HEK293T (cell line): ENCODE measurements around the gene WHAMM.

Source experiments
- BHLHE40 ChIP-seq: fragments of 450-650 bp; IDR thresholded peaks from 2 replicates; pipeline ENCODE4 v1.6.1; 2016; ENCODE audit warnings: mild to moderate bottlenecking, moderate library complexity, borderline replicate concordance
- CTBP1 ChIP-seq: fragments of 450-650 bp; IDR thresholded peaks from 2 replicates; pipeline ENCODE4 v1.6.1; 2016; ENCODE audit warnings: borderline replicate concordance
- FOXA1 ChIP-seq: fragments of 450-650 bp; IDR thresholded peaks from 2 replicates; pipeline ENCODE4 v1.6.1; 2016; ENCODE audit warnings: mild to moderate bottlenecking
- FOXK2 ChIP-seq: fragments of 450-650 bp; IDR thresholded peaks from 2 replicates; pipeline ENCODE4 v1.6.1; 2016; ENCODE audit warnings: mild to moderate bottlenecking
- FOXM1 ChIP-seq: fragments of 450-650 bp; IDR thresholded peaks from 2 replicates; pipeline ENCODE4 v1.6.1; 2017; ENCODE audit warnings: mild to moderate bottlenecking, borderline replicate concordance
- HDGF ChIP-seq: fragments of 450-650 bp; IDR thresholded peaks from 2 replicates; pipeline ENCODE4 v1.6.1; 2017; ENCODE audit warnings: antibody characterized with exemption, borderline replicate concordance
- L3MBTL2 ChIP-seq: fragments of 450-650 bp; conservative IDR thresholded peaks from 2 replicates; pipeline ENCODE4 v1.6.1; 2016; ENCODE audit warnings: mild to moderate bottlenecking
- NFRKB ChIP-seq: fragments of 450-650 bp; IDR thresholded peaks from 2 replicates; pipeline ENCODE4 v1.6.1; 2016; ENCODE audit warnings: mild to moderate bottlenecking, moderate library complexity
- PKNOX1 ChIP-seq: fragments of 450-650 bp; IDR thresholded peaks from 2 replicates; pipeline ENCODE4 v1.6.1; 2016
- SP1 ChIP-seq: fragments of 450-650 bp; IDR thresholded peaks from 2 replicates; pipeline ENCODE4 v1.6.1; 2017
- TARDBP ChIP-seq: fragments of 450-650 bp; IDR thresholded peaks from 2 replicates; pipeline ENCODE4 v1.6.1; 2016

- TF ChIP-seq BHLHE40 = no peak
- no peak for TF ChIP-seq SP1
- TF ChIP-seq NFRKB = no peak
- no peak for TF ChIP-seq FOXA1
- no peak for TF ChIP-seq FOXM1
- no peak for TF ChIP-seq L3MBTL2
- no peak for TF ChIP-seq PKNOX1
- no peak for TF ChIP-seq CTBP1
- TF ChIP-seq FOXK2 = no peak
- TF ChIP-seq TARDBP = no peak
- no peak for TF ChIP-seq HDGF
Measured at GRCh38 chr15:82871832-82872484, 62.5 kb downstream of the WHAMM start.
